Measurements from ENCODE around the gene CST5. TPM values are rescaled to one million over a fixed set of nuclear protein-coding genes. Genes with fewer than 3 reads are reported as not detected.
"Not testable (repeated sequence)": the region's sequence is repeated elsewhere in the genome, so short reads cannot be mapped to it uniquely, and the experiment has no call there.

Gene CST5
- polyA plus RNA-seq, 1 donor: 0.18 TPM

DNA sequence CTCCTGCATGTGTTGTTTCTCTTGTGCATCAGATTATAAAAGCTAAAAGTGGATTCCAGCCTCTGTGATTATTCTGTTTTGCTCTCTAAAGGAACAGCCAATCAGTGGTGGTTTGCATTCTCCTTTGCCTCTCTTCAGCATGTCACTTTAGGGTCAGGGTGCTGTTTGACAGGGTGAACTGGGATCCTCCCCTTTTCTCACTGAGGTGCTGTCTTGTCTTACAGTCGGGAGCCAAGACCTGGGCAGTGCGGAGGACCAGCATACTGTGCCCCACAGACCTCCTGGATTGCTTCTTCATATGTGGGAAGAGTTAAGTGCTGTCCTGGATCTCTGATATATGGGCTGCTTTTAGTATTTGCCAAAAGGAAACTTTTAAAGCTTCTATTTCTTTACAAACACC, 37.9 kb downstream of the CST5 start:
- DNase-seq: no peak

DNA sequence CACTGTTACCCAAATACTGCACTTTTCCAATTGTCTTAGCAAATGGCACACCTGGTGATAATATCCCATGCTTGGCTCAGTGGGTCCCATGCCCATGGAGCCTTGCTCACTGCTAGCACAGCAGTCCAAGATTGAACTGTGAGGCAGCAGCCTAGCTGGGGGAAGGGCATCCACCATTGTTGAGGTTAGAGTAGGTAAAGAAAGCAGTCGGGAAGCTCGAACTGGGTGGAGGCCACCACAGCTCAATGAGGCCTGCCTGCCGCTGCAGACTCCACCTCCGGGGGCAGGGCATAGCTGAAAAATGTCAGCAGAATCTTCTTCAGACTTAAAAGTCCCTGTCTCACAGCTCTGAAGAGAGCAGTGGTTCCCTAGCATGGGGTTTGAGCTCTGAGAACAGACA, 43.8 kb downstream of the CST5 start:
- DNase-seq: no peak

DNA sequence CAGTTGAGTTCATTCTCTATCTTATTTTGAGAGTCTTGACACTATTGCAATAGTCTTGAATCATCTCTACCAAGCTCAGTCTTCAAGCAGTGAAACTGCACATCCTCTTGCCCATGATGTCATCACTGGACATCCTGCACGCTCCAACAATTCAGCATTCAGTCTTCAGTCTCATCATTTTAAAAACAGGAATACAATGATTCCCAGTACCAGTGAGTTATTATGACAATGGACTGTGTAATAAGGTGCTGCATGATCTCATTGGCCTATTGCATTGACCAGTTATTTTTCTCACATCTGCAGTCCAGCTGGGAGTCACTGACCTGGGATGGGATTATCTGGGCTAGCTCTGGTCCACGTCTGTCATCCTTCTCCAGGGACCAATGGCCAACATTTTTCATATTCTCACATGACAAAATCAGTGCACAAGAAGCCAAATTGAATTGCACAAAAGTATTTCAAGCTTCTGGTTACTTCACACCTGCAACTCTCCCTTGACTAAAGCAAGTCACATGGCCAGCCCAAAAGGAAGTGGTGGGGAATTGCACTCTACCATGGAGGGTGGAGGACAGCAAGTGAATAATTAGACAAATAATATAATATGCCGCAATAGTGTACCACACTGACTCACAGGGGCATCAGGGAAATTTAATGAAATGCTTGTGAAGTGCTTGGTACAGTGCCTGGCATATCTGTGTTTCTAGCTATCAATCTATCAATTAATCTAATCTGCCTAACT, 46.6 kb downstream of the CST5 start:
- no peak for DNase-seq

DNA sequence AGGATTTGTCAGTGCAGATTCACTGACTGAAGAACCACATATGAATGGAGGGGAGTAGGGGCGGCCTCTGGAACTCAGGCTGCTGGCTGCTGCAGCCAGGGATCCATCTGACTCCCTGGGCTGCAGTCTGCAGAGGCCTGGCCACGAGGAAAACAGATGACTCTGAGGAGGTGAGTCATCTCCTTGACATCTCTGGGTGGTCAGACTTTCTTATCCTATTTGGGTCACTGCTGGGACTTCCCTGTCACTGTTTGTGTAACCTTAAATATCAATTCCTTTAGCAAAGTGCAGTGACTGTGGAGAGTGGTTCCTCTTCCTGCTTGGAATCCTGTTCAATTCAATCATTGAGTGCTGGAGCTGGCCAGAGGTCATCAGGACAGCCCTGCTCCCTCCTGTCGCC, 47.6 kb downstream of the CST5 start:
- not testable (repeated sequence) for DNase-seq

DNA sequence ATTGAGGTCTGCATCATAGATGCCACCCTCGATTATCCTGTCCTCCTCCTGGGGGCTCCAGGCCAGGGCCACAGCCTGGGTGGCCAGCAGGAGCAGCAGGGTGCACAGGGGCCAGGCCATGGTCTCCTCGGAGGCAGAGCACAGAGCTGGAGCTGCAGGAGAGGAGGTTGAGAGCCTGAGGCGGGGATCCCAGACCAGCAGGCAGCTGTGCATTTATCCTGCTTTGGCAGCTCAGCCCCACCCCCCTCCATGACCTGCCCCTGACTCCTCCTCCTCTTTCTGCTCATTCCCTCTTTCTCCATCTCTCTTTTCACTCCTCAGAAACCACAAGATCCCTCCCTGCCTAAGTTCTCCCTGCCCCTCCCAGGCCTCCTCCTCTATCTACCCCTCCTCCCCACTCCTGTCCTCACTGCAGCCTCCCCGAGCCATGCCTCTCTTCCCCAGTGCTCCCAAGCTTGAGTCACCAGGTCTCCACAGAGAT, 53.0 kb downstream of the CST5 start, which contains the start of gene CST2:
Gene CST2, minus strand, starts transcription at position 189 of the 481 bp plus-strand sequence. Its CDS starts 69 bp downstream, at position 120.
- no peak for DNase-seq

Other genes with a start within 250 kb of the CST5 start
- gene CST3, start 241.8 kb downstream of the CST5 start, polyA plus RNA-seq (ENCODE audit: insufficient read length): 115 TPM
- gene CST4, start 190.7 kb downstream of the CST5 start, polyA plus RNA-seq (ENCODE audit: insufficient read length): not detected
- gene CST1, start 128.8 kb downstream of the CST5 start, polyA plus RNA-seq (ENCODE audit: insufficient read length): not detected
- gene CST2, start 53.0 kb downstream of the CST5 start, polyA plus RNA-seq (ENCODE audit: insufficient read length): not detected
- not detected for gene GGTLC1, start 109.0 kb upstream of the CST5 start, polyA plus RNA-seq (ENCODE audit: insufficient read length)

Measured in left kidney (tissue), 2 donors.